ENCODE measurements around the gene TRIM46. TPM values are rescaled to one million over a fixed set of nuclear protein-coding genes. Genes with fewer than 3 reads are reported as not detected.

Gene TRIM46
- total RNA-seq (2022; extraction: Qiagen RNA extraction): 1.8 to 3.3 TPM (median 2.4 TPM) in 5 replicates

GRCh38 chr1:155173478-155174323 lies at the start of gene TRIM46:
Gene TRIM46 (plus strand): TSS chr1:155173849. CDS start chr1:155173967, 118 bp downstream.

GRCh38 chr1:155127105-155127966 lies 46.3 kb upstream of the TRIM46 start, which contains the start of gene EFNA1:
Gene EFNA1 (plus strand): TSS chr1:155127876. CDS start chr1:155127978, 102 bp downstream.

GRCh38 chr1:155135415-155136028 lies 38.1 kb upstream of the TRIM46 start, which contains the start of gene SLC50A1:
Gene SLC50A1 (plus strand): TSS chr1:155135852. CDS start chr1:155135912, 60 bp downstream.

GRCh38 chr1:155139895-155140629 lies 33.6 kb upstream of the TRIM46 start, which contains the start of gene DPM3:
Gene DPM3 (minus strand): TSS chr1:155140531. CDS start chr1:155140240, 291 bp downstream.

GRCh38 chr1:155172732-155173477 lies 744 bp upstream of the TRIM46 start, which contains the start of gene KRTCAP2:
Gene KRTCAP2 (minus strand): TSS chr1:155173304. CDS start chr1:155173224, 80 bp downstream.

GRCh38 chr1:155207806-155208540 lies 34.3 kb downstream of the TRIM46 start, which contains the start of gene THBS3:
Gene THBS3 (minus strand): TSS chr1:155207897. CDS start chr1:155207876, 21 bp downstream.

GRCh38 chr1:155208541-155209311 lies 35.1 kb downstream of the TRIM46 start, which contains the start of gene MTX1:
Gene MTX1 (plus strand): TSS chr1:155208695. CDS start chr1:155208805, 110 bp downstream.

Other genes starting within 250 kb of the TRIM46 start
- 35.9 to 46.1 TPM (median 40.9 TPM) in 5 replicates for gene PMVK, start 237.1 kb upstream of the TRIM46 start, total RNA-seq (2022; extraction: Qiagen RNA extraction)
- gene PBXIP1, start 217.8 kb upstream of the TRIM46 start, total RNA-seq (2022; extraction: Qiagen RNA extraction): 12.1 to 15.9 TPM (median 14.0 TPM) in 5 replicates
- 20.6 to 22.2 TPM (median 21.7 TPM) in 5 replicates for gene PYGO2, start 212.1 kb upstream of the TRIM46 start, total RNA-seq (2022; extraction: Qiagen RNA extraction)
- gene SHC1, start 203.1 kb upstream of the TRIM46 start, total RNA-seq (2022; extraction: Qiagen RNA extraction): 184 to 234 TPM (median 215 TPM) in 5 replicates
- gene CKS1B, start 199.2 kb upstream of the TRIM46 start, total RNA-seq (2022; extraction: Qiagen RNA extraction): 332 to 365 TPM (median 355 TPM) in 5 replicates
- gene FLAD1, start 190.5 kb upstream of the TRIM46 start, total RNA-seq (2022; extraction: Qiagen RNA extraction): 38.5 to 48.1 TPM (median 42.6 TPM) in 5 replicates
- 0.34 TPM in 1 of 5 replicates, not detected in the others for gene LENEP, start 180.3 kb upstream of the TRIM46 start, total RNA-seq (2022; extraction: Qiagen RNA extraction)
- gene ZBTB7B, start 171.0 kb upstream of the TRIM46 start, total RNA-seq (2022; extraction: Qiagen RNA extraction): 35.3 to 53.7 TPM (median 47.9 TPM) in 5 replicates
- gene DCST2, start 140.1 kb upstream of the TRIM46 start, total RNA-seq (2022; extraction: Qiagen RNA extraction): 0.35 to 0.69 TPM (median 0.52 TPM) in 5 replicates
- gene DCST1, start 140.0 kb upstream of the TRIM46 start, total RNA-seq (2022; extraction: Qiagen RNA extraction): not detected in 5 replicates
- 70.7 to 109 TPM (median 98.7 TPM) in 5 replicates for gene ADAM15, start 122.5 kb upstream of the TRIM46 start, total RNA-seq (2022; extraction: Qiagen RNA extraction)
- 10.5 to 14.3 TPM (median 12.2 TPM) in 5 replicates for gene EFNA4, start 110.1 kb upstream of the TRIM46 start, total RNA-seq (2022; extraction: Qiagen RNA extraction)
- gene EFNA3, start 95.0 kb upstream of the TRIM46 start, total RNA-seq (2022; extraction: Qiagen RNA extraction): 7.8 to 10.8 TPM (median 10.0 TPM) in 5 replicates
- 27.7 to 35.5 TPM (median 29.2 TPM) in 5 replicates for gene EFNA1, start 46.0 kb upstream of the TRIM46 start, total RNA-seq (2022; extraction: Qiagen RNA extraction)
- 31.2 to 37.9 TPM (median 34.9 TPM) in 5 replicates for gene SLC50A1, start 38.0 kb upstream of the TRIM46 start, total RNA-seq (2022; extraction: Qiagen RNA extraction)
- 67.0 to 104 TPM (median 99.3 TPM) in 5 replicates for gene DPM3, start 33.3 kb upstream of the TRIM46 start, total RNA-seq (2022; extraction: Qiagen RNA extraction)
- gene KRTCAP2, start 545 bp upstream of the TRIM46 start, total RNA-seq (2022; extraction: Qiagen RNA extraction): 225 to 271 TPM (median 238 TPM) in 5 replicates
- 6.9 to 10.1 TPM (median 8.9 TPM) in 5 replicates for gene THBS3, start 34.0 kb downstream of the TRIM46 start, total RNA-seq (2022; extraction: Qiagen RNA extraction)
- gene MTX1, start 34.8 kb downstream of the TRIM46 start, total RNA-seq (2022; extraction: Qiagen RNA extraction): 67.9 to 77.0 TPM (median 73.4 TPM) in 5 replicates
- gene ENTREP3, start 81.6 kb downstream of the TRIM46 start, total RNA-seq (2022; extraction: Qiagen RNA extraction): 27.1 to 36.5 TPM (median 33.7 TPM) in 5 replicates
- gene SCAMP3, start 88.5 kb downstream of the TRIM46 start, total RNA-seq (2022; extraction: Qiagen RNA extraction): 105 to 138 TPM (median 121 TPM) in 5 replicates
- 20.9 to 32.8 TPM (median 24.4 TPM) in 5 replicates for gene CLK2, start 99.7 kb downstream of the TRIM46 start, total RNA-seq (2022; extraction: Qiagen RNA extraction)
- 4.0 to 6.8 TPM (median 4.6 TPM) in 5 replicates for gene HCN3, start 103.6 kb downstream of the TRIM46 start, total RNA-seq (2022; extraction: Qiagen RNA extraction)
- 0.04 to 0.10 TPM (median 0.04 TPM) in 3 of 5 replicates, not detected in the others for gene PKLR, start 127.6 kb downstream of the TRIM46 start, total RNA-seq (2022; extraction: Qiagen RNA extraction)
- gene FDPS, start 135.0 kb downstream of the TRIM46 start, total RNA-seq (2022; extraction: Qiagen RNA extraction): 162 to 194 TPM (median 163 TPM) in 5 replicates
- gene RUSC1, start 147.0 kb downstream of the TRIM46 start, total RNA-seq (2022; extraction: Qiagen RNA extraction): 39.0 to 57.4 TPM (median 54.8 TPM) in 5 replicates